NCI-H82 (cell line): Measurements from ENCODE around the gene CISTR.
A peak's percentile ranks its signal among the peaks of the same experiment; 100 is the strongest.
"Not testable (repeated sequence)": the region's sequence is repeated elsewhere in the genome, so short reads cannot be mapped to it uniquely, and the experiment has no call there.

ENCODE experiments used
- DNase-seq: peaks from one replicate; lab custom pipeline; 2025; lab: John Stamatoyannopoulos, UW

CISTR gene

DNA sequence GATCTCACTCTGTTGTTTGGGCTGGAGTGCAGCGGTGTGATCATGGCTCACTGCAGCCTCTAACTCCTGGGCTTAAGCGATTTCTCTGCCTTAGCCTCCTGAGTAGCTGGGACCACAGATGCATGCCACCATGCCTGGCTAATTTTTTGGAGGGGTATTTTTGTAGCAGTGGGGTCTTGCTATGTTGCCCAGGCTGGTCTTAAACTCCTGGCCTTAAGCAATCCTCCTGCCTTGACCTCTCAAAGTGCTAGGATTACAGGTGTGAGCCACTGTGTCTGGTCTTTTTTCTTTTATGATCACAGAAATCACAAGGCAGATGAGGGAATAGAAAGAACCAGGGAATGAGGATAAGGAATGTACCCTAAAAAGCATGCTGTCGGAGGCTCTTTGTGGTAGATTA is 11.0 kb upstream of the CISTR start:
- DNase-seq, result not testable (repeated sequence)

DNA sequence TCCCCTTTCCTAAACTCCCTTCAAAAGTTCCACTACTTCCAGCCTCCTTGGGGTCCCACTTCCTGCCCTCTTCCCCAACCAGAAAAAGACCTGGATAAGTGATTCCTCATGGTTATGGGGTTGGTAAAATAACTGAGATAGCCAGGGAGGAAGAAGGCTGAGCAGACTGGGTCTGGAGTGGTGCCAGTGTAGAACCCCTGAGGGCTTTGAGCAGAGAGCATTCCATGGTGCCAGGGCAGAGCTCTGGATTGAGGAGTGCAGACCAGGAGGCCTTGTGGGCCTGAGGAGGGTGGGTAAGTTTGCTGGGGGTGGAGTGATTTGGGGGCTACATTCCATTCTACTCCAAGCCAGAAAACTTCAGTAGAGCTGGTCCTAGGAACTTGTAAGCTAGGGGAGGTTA is 9.5 kb upstream of the CISTR start:
- DNase-seq, result no peak

DNA sequence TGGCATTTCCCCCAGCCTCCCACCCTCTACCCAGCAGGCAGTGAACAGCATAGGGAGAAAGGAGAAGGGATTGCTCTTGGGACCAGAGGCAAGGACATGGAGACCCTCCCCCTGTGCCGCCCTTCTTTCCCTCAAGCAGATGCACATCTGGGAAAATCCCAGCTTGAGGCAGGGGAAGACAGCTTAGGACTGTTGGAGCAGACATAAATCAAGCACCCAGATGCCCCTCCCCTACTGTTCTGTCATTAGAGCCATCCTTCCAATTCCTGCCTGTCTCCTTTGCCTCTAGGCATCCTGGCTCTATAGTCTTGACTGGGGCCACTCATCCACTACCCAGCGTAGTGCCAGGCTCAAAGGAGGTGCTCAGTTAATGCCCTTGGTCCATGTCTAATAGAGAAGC is 7.5 kb upstream of the CISTR start:
- DNase-seq, result peak; percentile 95

DNA sequence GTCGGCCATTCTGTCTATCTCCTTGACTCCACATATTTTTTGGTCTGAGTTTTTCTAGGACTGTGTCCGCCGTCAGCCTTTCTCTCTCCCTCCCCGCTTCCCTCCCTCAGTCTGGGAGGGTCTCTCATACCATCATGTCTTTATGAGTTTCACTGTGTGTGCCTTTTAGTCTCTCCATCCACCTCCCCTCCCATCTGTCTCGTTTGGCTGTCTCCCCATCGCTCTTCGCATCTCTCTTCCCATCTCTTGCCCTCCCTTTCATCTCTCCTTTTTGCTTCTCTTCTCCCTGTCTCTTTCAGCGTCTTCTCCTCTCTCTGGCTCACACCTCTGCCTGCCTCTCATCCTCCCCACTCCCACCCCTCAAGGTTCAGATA is 6.9 kb upstream of the CISTR start:
- DNase-seq, result peak; percentile 22

DNA sequence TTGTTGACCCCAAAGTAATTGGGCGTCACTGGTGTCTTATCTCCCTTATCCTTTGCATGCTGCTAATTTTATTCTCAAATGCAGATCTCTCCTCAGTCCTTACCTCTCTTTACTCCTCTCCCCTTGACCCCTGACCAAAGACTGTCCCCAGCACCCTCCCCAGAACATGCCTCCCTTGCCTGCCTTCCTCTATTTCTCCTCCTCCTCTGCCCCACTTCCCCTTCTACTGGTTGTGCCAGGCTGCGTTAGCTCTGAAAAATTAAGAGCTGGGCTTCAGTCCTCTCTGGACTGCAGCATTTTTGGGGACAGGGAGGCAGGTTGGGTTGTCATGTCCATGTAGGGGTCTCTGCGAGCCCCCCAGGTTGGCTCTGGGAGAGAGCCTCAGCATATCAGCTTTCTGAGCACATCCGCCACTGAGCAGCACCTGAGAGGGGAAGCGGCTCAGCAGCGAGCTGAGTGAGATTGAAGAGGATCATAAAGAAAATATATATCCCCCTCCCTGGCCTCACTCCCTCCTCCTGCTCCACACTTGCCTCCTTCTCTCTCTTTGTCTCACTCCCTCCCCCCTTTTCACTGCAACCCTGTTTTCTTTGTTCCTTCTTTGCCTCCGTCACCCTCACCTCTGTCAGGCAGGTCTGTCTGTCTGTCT is 6.4 kb upstream of the CISTR start:
- DNase-seq, result peak; percentile 33

DNA sequence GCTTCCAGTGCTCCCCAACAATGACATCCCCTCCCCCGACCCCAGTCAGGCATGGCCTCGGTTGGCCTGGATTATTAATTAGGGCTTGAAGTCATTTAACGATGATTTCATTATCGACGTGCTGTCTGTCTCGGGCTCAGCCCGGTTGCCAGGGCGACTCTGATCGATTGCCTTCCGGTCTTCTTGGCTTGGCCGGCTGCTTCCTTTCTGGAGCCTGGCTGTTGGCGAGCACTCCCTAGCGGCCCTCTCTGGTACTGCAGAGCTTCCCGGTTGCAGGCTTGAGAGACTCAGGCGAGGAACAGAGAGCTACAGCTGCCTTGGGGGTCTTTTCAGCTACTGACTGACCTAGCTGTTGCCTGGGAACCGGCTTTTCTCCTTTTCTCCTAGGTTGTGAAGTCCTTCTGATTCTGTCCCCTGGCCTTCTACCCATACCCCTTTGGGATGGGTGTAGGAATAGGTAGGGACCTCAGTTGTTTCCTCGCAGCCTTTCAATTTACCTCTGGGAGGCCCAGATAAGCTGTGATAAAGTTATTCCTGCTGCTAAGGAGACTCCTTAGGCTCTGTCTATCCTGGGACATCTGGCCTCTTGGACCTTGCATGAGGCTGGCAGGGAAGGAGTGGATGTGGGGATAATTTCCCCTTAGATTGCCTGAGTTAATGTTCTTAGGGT is 5.5 kb upstream of the CISTR start:
- peak; percentile 93 for DNase-seq

DNA sequence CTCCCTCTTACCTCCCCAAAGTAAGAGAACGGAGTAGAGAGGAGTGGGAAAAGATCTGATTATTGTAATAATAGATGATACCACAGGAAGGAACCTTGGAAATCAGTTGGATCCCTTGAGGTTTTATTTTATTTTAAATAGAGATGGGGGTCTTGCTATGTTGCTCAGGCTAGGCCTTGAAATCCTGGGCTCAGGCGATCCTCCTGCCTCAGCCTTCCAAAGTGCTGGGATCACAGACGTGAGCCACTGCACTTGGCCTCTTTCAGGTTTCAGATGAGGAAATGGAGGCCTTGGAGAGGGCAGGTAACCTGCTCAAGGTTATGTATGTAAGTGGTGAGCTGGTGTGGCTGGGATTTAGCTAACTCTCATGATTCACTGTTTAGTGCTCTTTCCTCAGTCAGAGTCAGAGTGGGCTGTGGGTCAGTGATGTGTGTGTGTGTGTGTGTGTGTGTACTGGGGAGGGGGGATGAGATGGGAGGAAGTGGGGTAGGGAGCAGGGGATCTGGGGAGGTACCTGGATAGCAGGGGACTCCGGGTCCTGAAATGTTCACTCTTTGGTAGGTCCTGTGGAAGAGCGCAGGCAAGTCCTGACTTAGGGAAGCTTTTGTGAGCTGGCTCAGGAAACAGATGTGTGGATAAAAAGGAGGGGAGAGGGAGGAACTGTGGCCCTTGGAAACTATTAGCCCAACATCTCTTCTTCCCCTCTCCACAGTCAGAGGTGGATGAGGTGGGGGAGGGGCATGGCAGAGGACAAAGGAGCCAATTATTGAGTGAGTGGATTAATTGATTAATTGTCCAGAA is 4.7 kb upstream of the CISTR start:
- DNase-seq, result peak; percentile 84

DNA sequence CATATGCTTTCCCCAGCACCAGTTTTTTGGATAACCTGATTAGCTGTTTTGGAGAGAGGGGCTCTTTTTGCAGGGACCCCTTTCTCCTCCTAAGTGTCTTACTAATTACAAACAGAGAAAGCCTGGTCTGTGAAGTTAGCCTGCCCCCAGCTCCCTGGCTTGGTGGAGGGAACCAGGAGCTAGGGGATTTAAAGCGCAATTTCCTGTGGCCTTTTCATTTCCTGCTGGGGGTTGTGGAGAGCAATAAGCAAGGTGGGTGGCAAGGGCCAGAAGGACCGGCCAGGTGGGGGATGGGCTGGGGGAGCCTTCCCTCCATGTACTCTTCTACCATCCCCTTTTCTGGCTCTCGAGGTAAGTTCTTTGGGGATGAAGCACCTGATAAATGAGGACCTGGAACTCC is 4.1 kb upstream of the CISTR start:
- peak; percentile 52 for DNase-seq

DNA sequence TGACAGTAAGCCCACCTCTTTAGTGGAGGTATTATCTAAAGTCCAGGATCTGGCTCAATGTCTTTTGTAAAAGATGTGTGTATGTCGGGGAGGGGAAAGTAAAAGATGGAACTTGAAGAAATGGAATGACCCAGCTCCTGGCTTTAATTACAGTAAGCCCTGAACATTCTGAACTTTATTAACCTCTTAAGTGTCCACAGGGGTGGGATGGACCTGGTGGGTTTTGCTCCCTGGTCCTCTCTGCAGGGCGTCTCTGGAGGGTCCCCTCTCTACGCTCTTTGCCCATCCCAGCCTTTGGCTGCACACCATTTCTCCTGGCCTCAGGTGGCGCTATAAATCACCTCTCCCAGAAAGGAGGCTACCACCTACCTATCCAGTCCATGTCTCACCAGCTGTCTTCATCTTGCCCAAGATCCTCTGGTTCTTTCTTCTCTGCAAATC is 3.7 kb upstream of the CISTR start:
- peak; percentile 52 for DNase-seq

DNA sequence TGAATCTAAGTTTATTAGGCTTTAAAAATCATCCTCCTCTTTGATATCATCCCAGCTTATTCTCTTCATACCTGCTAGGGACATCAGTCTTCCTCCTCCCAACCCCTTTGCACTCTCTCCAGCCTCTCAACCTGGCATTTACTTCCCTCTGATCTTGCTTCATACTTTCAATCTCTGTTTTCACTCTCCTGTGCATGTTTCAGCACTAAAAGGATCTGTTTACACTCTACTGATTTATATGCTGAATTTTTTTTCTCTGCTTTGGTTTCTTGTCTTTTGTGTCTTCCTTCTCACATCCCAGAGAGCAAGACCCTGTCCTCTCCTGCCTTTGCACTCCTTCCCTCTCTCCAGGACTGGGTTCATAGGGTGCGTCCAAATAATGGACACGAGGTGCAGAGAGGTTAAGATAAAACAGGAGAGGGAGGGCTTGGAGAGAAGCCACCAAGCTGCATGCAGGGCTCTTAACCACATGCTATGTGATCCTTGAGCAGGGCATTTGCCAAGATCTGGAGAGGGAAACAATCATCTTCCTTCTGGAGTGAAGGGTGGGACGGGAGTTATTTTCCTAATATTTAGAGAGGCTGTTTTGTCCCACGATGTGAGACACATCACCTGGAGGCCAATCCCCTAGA is 3.0 kb upstream of the CISTR start:
- no peak for DNase-seq

DNA sequence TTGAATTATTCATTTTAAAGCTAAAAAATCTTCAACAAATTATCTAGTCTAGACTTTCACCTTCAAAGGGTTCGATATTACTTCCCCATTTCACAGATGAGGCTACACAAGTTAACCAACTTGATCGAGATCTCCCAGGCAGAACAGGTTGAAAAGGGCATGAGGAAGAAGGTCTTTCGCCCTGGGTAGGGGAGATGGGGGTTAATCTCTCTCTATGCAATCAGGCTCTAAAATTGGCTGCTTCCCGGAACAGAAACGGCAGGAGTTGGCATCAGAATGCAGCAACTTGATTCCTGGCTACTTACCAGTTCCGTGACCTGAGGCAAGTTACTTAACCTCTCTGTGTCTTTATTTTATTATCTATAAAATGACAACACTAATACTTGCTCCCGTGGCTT is 2.4 kb upstream of the CISTR start:
- DNase-seq, result no peak

DNA sequence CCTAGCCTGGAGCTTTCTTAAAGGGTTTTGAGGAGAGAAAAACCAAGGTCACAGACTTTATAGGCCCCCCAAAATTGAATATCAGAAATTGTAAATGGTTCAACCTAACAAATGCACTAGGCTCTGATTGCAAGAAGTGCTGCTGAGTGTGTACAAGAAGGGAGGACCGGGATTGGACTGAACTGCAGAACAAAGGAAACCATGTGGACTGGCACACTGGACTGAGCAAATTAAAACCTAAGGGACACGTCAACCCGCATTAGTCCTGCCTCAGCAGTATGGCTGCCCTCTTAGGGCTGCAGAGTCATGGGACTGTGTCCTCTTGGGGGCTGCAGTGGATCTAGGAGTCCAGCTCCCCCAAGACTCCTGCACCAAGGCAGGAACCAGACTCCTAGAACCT is 842 bp upstream of the CISTR start:
- DNase-seq, result no peak

DNA sequence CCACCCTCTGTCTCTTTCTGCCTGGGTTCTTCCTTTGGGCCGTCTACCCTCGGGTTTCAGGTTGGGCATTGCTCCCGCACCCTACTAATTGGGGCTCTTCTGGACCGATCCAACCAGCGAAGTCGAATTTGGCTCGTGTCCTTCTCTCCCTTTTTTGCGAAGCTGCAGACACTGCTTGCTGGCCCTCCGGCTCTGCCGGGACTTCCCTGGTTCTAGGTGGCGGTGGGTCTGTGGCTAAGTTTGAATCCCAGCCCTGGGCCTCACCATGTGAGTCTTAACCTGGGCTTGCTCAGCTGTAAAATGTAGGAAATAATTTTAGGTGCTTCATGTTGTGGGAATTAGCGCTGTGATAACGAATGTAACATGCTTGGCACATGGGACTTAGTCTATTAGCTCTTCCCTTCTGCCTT is 418 bp upstream of the CISTR start:
- DNase-seq, result no peak

DNA sequence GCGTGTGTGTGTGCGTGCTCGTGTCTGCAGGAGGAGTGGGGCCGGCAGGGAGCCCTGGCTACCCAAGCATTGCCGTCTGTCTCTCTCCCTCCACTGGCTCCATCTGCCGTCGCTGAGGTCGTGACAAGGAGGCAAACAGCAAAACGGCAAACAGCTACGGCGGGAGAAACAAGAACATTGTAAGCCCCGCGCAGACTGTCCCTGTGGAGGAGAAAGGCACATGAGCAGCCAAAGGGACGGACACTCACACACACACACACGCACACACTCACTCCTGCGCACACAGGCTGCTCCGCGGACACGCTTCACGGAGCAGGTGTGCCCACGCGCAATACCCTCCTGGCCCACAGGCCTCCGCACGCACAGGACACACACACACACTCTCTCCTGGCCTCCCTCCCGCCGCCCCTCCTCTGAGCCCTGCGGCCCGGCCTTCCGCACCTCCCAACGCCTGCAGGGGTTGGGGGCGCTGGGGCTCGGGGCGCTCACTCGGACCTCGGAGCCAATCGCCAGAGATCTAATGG is 905 bp downstream of the CISTR start:
- DNase-seq, result peak; percentile 32

DNA sequence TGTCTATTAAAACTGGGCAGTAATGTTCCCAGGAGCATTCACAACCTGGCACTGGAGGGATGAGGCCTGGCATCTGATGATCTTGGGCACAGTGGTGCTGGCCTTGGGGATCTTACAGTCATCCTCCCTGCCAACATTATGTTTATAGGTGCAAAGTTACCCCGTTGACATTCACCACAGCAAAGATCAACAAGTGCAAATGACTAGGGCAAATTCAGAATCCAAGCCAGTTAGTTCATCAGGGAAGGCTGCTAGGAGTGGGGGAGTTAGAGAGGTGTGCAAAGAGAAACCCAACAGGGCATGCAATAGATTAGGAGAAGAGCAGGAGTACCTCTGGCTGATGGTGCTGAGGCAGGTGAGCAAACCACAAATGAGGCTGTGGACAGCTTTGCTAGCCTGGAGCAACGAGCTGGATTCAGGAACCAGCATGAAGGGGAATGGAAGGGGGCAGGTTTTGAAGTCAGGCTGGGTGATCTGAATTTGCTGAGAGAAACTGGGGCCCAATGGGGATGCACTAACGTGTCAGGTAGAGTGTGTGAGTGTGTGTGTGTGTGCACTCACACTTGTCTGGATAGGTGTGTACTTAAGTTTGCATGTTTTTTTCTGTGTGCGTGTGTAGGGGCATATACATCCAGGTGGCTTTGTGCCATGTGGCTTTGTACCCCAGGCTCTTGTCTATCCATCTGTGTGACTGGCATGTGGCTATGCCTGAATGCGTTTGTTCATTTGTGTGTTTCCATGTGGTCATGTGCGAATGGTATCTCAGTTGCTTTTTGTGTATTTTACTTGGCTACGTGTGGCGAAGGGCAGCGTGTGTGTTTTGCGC is 1.6 kb downstream of the CISTR start:
- no peak for DNase-seq

DNA sequence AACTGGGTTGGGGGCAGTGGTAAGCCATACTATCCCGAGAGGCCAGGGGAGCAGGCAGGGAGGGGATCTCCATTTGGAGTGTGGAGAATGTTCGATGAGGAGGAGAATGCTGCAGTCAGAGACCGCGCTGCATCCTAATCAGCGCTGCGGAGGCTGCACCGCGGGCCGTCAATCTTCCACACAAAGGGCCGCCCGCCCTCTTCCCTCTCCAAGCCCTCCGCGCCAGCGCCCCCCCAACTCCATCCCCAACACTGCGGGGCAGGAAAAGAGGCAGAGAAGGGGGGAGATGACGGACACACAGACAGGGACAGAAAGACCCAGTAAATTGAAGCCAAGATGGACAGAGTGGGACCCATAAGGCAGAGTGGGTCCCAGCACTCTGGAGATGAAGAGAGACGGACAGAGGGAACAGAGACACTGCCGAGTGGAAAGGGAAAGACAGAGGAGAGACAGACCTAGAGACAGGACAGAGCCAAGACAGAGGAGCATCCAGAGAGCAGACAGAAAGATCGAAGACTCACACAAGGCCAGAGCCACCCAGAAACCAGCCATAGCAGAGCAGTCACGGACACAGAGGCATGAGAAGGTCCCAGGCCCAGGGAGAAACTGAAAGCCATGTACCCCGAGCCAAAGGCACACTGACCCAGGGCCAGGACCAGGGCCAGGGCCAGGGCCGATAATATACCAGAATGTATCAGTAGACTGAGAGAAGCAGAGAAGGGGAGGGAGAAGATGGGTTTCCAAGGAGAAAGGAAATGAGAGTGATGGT is 3.5 kb downstream of the CISTR start:
- DNase-seq, result peak; percentile 21

DNA sequence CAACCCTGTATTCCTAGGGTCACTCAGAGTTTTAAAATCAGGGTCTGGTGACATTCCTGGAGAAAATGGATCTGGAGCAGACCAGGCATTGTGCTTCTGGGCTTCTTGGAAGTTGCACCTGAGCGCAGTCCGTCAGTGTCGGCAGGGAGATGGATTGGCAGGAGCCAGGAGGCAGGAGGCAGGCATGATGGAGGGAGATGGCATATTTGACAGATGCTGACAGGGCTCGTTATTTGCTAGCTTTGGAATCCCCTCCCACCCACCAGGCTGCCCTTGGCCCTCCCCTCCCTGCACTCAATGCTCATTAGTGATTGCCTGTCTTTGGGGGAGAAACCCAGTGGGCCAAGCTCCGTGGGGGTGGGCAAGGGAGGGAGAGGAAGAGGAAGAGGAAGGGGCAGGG is 4.7 kb downstream of the CISTR start:
- peak; percentile 73 for DNase-seq

DNA sequence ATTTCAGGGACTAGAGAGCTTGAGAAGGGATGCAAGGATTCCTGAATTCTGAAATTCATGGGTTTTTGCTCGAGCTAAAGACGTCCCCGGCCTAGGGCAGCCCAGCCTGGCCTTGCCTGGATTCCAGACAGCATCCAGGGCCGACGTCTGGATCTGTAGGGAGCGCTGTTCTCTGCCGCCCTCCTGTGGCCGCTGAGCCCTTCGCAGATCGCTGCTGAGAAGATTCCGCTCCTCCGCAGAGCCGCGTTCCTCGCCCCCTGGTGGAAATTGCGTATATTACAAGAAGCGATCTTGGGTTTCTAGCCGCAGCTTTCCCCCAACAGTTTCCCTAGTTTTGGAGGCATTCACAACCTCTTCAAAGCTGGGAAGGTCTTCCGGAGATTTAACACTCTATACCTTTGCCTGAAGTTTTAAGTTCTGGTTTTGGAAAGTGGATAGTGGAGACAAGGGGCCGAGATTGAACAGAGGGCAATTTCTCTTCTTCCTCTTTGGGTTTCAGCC is 5.1 kb downstream of the CISTR start:
- peak; percentile 95 for DNase-seq

DNA sequence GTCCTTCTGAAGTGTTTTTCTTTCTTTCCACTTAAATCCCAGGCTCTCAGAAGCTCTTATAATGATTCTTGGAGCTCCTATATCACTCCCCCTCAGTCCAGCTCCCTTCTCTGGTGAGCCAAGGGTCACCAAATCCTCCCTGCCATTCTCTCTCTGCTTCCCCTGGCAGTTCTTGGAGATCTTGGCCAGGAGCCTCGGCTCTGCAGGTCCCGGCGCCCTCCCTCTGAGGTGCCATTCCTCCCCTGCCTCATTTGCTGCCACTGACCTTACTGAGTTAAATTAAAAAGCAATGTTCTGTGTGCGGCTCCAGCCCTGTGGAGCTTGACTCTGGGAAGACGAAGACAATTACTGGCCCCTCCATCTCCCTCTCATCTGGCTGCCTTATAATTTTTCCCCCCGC is 7.0 kb downstream of the CISTR start:
- no peak for DNase-seq

DNA sequence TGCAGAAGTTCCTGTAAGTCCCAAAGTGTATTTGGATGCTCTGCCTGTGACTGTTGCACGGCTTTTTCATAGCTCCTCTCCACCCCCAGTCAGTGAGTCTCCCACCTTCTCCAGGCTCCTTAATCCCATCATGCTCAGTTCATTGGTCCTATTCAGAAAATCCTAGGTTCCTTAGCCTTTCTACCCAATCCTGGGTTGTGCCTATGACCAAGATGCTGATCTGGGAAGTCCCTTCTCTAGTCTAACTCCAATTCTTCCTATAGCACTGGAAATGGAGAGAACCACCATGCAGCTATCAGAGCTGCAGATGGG is 7.7 kb downstream of the CISTR start:
- peak; percentile 37 for DNase-seq
